Omental fat pad (tissue), 4 donors: ENCODE results near the gene PNLIPRP3. TPM values are rescaled to one million over a fixed set of nuclear protein-coding genes. Genes with fewer than 3 reads are reported as not detected.
"Not testable (repeated sequence)": the region's sequence is repeated elsewhere in the genome, so short reads cannot be mapped to it uniquely, and the experiment has no call there.

Experiments
- ATAC-seq: fragments of 150-250 bp; one replicate; pipeline ENCODE4 v1.9.1; 2016; ENCODE audit warnings: mild to moderate bottlenecking, moderate library complexity; ENCODE audit not compliant: low FRiP score
- DNase-seq: peaks from one replicate; pipeline ENCODE4 v3.0.0-alpha.2; 2019; ENCODE audit warnings: low spot score
- CTCF ChIP-seq, 3 donors: fragments of 450-650 bp; IDR thresholded peaks; one replicate each; pipeline ENCODE4 v1.5.1; 2016 to 2017; ENCODE audit warnings: antibody characterized with exemption in 3 of 3, mild to moderate bottlenecking in 3 of 3, moderate library complexity in 2 of 3
- total RNA-seq, 4 donors: library from RNA; depleted of rRNA; stranded (reverse); fragments of >200 nt; gene quantifications; one replicate each; pipeline ENCODE4 v1.1.0, GENCODE V29; 2016

PNLIPRP3 gene
- under 1 TPM in 2 of 4 donors, not detected in 2; 0.31 to 0.63 TPM for total RNA-seq

- TF ChIP-seq CTCF (IDR thresholded peaks at IDR 0.05), result no peak
- ATAC-seq (no peak), DNase-seq (no peak)
These were observed at the start of gene PNLIPRP3 for GRCh38 chr10:116427671-116428070. Gene PNLIPRP3 (plus strand): TSS chr10:116427847. CDS start chr10:116428013, 166 bp downstream.

DNA sequence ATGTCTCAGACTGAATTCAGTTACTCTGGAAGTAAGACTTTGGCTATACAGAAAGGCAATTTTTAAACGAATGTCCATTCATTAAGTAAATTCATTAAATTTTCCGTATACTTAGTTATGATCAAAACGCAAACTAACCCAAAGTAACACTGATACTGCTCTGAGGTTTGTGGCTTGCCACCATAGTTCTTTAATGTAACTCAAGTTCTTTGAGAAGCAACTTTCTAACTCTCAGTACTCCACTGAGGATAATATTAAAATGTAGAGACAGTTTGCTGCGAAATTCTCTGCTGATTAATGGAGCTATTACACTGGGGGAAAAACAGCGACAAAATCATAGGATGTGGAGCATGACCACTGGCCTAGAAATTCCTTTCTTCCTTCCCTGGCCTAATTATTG is 45.4 kb upstream of the PNLIPRP3 start:
- ATAC-seq, result no peak
- no peak for TF ChIP-seq CTCF (IDR thresholded peaks at IDR 0.05)
- DNase-seq, result no peak

DNA sequence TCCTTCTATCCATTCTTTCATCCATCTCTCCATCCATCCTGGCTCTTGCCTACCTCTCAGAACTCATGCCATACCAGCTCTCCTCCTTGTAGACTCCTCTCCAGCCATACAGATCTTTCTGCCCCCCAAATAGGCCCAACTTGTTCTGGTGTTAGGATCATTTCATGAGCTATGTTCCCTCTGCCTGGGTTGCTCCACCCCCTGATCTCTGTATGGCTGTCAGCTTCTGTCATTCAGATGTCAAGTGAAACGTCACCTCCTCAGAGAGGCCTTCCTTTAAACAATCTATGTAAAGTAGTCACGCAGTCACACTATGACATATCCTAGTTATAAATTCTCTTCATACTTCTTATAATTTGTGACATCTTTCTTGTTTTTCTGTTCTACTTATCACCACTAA is 42.3 kb upstream of the PNLIPRP3 start:
- TF ChIP-seq CTCF (IDR thresholded peaks at IDR 0.05), result no peak
- ATAC-seq, result no peak

GRCh38 chr10:116385994-116386809 is 41.4 kb upstream of the PNLIPRP3 start:
- TF ChIP-seq CTCF (IDR thresholded peaks at IDR 0.05), result no peak
- DNase-seq (no peak), ATAC-seq (no peak)

More for the DNA sequence above, 42.3 kb upstream of the PNLIPRP3 start:
- no peak for DNase-seq

GRCh38 chr10:116393246-116393831 is 34.3 kb upstream of the PNLIPRP3 start:
- ATAC-seq, DNase-seq: not testable (repeated sequence)

- DNase-seq (no peak), ATAC-seq (no peak)
- no peak for TF ChIP-seq CTCF (IDR thresholded peaks at IDR 0.05)
These were observed 32.2 kb upstream of the PNLIPRP3 start for GRCh38 chr10:116395223-116395985.

DNA sequence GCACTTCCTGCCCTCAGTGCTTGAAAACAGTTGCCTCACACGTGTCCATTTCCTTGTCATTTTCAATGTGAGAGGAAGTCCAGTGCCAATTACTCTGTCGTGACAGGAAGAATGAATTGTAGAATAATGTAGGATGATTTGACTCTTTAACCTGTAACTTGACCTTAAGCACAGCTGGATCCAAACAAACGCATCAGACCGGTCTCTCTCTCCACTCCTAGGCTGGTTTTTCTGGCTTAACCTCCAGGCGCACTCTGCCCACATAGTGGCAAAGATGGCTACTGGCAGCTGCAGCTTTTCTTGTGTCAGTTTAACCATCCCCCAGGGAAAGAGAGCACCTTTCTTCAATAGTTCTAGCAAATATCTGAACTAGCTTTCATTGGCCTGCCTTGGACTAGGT is 29.4 kb upstream of the PNLIPRP3 start:
- ATAC-seq, result no peak

More for the DNA sequence above, 29.4 kb upstream of the PNLIPRP3 start:
- no peak for TF ChIP-seq CTCF (IDR thresholded peaks at IDR 0.05)
- no peak for DNase-seq
